ENCODE data around the gene NUDT22. TPM values are rescaled to one million over a fixed set of nuclear protein-coding genes. Genes with fewer than 3 reads are reported as not detected.

Gene NUDT22
- total and polyA plus RNA-seq, 2 experiments from 2014 or later, result 33.9 to 67.0 TPM

GRCh38 chr11:64201543-64201942 lies 24.5 kb upstream of the NUDT22 start:
- Histone ChIP-seq H3K36me3 (ENCODE audit: insufficient read depth) (peaks cover 73% of the 10 kb centered on the region), H3K79me2 (replicated peaks; ENCODE audit: insufficient read depth) (0 out of 2 replicates have a peak, but pooled peaks cover 10% of the 10 kb centered on the region), H4K20me1 (replicated peaks; ENCODE audit: insufficient read depth) (peaks cover 54% of the 10 kb centered on the region), H3K27me3 (ENCODE audit: insufficient read depth) (no peaks in the 10 kb centered on the region), H3F3A (replicated peaks; ENCODE audit: low read depth) (peaks cover 68% of the 10 kb centered on the region), H3K27ac (ENCODE audit: low read depth) (no peak overlapping the region), H3K9me2 (ENCODE audit: insufficient read depth) (no peaks in the 10 kb centered on the region), H2AFZ (no peak overlapping the region), H3K4me3 (no peak overlapping the region), H3K4me2 (no peak overlapping the region), H3K4me1 (ENCODE audit: insufficient read depth) (no peaks in the 10 kb centered on the region; the same call in 1 of the 2 replicates)
- no peaks in the 10 kb centered on the region for H3K9me3 Mint-ChIP-seq
- ATAC-seq (no peak), DNase-seq (ENCODE audit: low spot score) (no peak)
- TF ChIP-seq CREB1 (CRISPR knock-in tag; IDR thresholded peaks at IDR 0.05; ENCODE audit: low read depth) (no peak), ZNF331 (CRISPR knock-in tag; IDR thresholded peaks at IDR 0.05; ENCODE audit: low read depth) (no peak), JUNB (IDR thresholded peaks at IDR 0.05; ENCODE audit: unreplicated experiment) (no peak), CTCF (conservative IDR thresholded peaks at IDR 0.05; ENCODE audit: low read depth in 2 of 2) (no peak), NANOG (IDR thresholded peaks at IDR 0.05; ENCODE audit: borderline replicate concordance) (no peak), STAT1 (IDR thresholded peaks at IDR 0.05; ENCODE audit: unreplicated experiment) (no peak), POLR2AphosphoS5 (IDR thresholded peaks at IDR 0.05; ENCODE audit: low read depth) (no peak)
- TF ChIP-seq, protein P1, sequence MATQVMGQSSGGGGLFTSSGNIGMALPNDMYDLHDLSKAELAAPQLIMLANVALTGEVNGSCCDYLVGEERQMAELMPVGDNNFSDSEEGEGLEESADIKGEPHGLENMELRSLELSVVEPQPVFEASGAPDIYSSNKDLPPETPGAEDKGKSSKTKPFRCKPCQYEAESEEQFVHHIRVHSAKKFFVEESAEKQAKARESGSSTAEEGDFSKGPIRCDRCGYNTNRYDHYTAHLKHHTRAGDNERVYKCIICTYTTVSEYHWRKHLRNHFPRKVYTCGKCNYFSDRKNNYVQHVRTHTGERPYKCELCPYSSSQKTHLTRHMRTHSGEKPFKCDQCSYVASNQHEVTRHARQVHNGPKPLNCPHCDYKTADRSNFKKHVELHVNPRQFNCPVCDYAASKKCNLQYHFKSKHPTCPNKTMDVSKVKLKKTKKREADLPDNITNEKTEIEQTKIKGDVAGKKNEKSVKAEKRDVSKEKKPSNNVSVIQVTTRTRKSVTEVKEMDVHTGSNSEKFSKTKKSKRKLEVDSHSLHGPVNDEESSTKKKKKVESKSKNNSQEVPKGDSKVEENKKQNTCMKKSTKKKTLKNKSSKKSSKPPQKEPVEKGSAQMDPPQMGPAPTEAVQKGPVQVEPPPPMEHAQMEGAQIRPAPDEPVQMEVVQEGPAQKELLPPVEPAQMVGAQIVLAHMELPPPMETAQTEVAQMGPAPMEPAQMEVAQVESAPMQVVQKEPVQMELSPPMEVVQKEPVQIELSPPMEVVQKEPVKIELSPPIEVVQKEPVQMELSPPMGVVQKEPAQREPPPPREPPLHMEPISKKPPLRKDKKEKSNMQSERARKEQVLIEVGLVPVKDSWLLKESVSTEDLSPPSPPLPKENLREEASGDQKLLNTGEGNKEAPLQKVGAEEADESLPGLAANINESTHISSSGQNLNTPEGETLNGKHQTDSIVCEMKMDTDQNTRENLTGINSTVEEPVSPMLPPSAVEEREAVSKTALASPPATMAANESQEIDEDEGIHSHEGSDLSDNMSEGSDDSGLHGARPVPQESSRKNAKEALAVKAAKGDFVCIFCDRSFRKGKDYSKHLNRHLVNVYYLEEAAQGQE (IDR thresholded peaks at IDR 0.05; ENCODE audit: unreplicated experiment), result no peak
- TF ChIP-seq, protein P2, sequence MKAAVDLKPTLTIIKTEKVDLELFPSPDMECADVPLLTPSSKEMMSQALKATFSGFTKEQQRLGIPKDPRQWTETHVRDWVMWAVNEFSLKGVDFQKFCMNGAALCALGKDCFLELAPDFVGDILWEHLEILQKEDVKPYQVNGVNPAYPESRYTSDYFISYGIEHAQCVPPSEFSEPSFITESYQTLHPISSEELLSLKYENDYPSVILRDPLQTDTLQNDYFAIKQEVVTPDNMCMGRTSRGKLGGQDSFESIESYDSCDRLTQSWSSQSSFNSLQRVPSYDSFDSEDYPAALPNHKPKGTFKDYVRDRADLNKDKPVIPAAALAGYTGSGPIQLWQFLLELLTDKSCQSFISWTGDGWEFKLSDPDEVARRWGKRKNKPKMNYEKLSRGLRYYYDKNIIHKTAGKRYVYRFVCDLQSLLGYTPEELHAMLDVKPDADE (IDR thresholded peaks at IDR 0.05), result no peak
- H3K27ac Mint-ChIP-seq, result no peak overlapping the region
- H3K4me3 Mint-ChIP-seq, result no peak overlapping the region
- H3K36me3 Mint-ChIP-seq (ENCODE audit: low read depth), result peaks cover 94% of the 10 kb centered on the region
- peaks cover 5% of the 10 kb centered on the region for H3K27me3 Mint-ChIP-seq (ENCODE audit: insufficient read depth, low read depth, poor library complexity)
- H3K4me1 Mint-ChIP-seq, result peaks cover 14% of the 10 kb centered on the region

- H3K27me3 ChIP-seq (ENCODE audit: insufficient read depth), result no peaks in the 10 kb centered on the region
- Mint-ChIP-seq H3K9me3 (no peaks in the 10 kb centered on the region), H3K36me3 (ENCODE audit: low read depth) (peaks cover 79% of the 10 kb centered on the region), H3K27ac (no peak overlapping the region), H3K4me1 (peaks cover 18% of the 10 kb centered on the region), H3K27me3 (ENCODE audit: insufficient read depth, low read depth, poor library complexity) (peaks cover 10% of the 10 kb centered on the region), H3K4me3 (no peak overlapping the region)
- no peak overlapping the region for H3K4me3 ChIP-seq
- H3K27ac ChIP-seq (ENCODE audit: low read depth), result no peak overlapping the region
- H3F3A ChIP-seq (replicated peaks; ENCODE audit: low read depth), result peaks cover 55% of the 10 kb centered on the region
- H3K9me2 ChIP-seq (ENCODE audit: insufficient read depth), result no peaks in the 10 kb centered on the region
- no peak for ATAC-seq
- no peaks in the 10 kb centered on the region; the same call in 1 of the 2 replicates for H3K4me1 ChIP-seq (ENCODE audit: insufficient read depth)
- H3K79me2 ChIP-seq (replicated peaks; ENCODE audit: insufficient read depth), result 0 out of 2 replicates have a peak, but pooled peaks cover 10% of the 10 kb centered on the region
- peaks cover 44% of the 10 kb centered on the region for H4K20me1 ChIP-seq (replicated peaks; ENCODE audit: insufficient read depth)
- no peak overlapping the region for H2AFZ ChIP-seq
- H3K4me2 ChIP-seq, result no peak overlapping the region
- no peak for DNase-seq (ENCODE audit: low spot score)
- peaks cover 60% of the 10 kb centered on the region for H3K36me3 ChIP-seq (ENCODE audit: insufficient read depth)
- TF ChIP-seq, protein P3, sequence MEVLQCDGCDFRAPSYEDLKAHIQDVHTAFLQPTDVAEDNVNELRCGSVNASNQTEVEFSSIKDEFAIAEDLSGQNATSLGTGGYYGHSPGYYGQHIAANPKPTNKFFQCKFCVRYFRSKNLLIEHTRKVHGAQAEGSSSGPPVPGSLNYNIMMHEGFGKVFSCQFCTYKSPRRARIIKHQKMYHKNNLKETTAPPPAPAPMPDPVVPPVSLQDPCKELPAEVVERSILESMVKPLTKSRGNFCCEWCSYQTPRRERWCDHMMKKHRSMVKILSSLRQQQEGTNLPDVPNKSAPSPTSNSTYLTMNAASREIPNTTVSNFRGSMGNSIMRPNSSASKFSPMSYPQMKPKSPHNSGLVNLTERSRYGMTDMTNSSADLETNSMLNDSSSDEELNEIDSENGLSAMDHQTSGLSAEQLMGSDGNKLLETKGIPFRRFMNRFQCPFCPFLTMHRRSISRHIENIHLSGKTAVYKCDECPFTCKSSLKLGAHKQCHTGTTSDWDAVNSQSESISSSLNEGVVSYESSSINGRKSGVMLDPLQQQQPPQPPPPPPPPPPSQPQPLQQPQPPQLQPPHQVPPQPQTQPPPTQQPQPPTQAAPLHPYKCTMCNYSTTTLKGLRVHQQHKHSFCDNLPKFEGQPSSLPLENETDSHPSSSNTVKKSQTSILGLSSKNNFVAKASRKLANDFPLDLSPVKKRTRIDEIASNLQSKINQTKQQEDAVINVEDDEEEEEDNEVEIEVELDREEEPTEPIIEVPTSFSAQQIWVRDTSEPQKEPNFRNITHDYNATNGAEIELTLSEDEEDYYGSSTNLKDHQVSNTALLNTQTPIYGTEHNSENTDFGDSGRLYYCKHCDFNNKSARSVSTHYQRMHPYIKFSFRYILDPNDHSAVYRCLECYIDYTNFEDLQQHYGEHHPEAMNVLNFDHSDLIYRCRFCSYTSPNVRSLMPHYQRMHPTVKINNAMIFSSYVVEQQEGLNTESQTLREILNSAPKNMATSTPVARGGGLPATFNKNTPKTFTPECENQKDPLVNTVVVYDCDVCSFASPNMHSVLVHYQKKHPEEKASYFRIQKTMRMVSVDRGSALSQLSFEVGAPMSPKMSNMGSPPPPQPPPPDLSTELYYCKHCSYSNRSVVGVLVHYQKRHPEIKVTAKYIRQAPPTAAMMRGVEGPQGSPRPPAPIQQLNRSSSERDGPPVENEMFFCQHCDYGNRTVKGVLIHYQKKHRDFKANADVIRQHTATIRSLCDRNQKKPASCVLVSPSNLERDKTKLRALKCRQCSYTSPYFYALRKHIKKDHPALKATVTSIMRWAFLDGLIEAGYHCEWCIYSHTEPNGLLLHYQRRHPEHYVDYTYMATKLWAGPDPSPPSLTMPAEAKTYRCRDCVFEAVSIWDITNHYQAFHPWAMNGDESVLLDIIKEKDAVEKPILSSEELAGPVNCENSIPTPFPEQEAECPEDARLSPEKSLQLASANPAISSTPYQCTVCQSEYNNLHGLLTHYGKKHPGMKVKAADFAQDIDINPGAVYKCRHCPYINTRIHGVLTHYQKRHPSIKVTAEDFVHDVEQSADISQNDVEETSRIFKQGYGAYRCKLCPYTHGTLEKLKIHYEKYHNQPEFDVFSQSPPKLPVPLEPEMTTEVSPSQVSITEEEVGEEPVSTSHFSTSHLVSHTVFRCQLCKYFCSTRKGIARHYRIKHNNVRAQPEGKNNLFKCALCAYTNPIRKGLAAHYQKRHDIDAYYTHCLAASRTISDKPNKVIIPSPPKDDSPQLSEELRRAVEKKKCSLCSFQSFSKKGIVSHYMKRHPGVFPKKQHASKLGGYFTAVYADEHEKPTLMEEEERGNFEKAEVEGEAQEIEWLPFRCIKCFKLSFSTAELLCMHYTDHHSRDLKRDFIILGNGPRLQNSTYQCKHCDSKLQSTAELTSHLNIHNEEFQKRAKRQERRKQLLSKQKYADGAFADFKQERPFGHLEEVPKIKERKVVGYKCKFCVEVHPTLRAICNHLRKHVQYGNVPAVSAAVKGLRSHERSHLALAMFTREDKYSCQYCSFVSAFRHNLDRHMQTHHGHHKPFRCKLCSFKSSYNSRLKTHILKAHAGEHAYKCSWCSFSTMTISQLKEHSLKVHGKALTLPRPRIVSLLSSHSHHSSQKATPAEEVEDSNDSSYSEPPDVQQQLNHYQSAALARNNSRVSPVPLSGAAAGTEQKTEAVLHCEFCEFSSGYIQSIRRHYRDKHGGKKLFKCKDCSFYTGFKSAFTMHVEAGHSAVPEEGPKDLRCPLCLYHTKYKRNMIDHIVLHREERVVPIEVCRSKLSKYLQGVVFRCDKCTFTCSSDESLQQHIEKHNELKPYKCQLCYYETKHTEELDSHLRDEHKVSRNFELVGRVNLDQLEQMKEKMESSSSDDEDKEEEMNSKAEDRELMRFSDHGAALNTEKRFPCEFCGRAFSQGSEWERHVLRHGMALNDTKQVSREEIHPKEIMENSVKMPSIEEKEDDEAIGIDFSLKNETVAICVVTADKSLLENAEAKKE (CRISPR knock-in tag; IDR thresholded peaks at IDR 0.05), result no peak
Measured at GRCh38 chr11:64202992-64203391, 23.1 kb upstream of the NUDT22 start.

All from GM23338 (cell line).